ENCODE results near the gene AMN. TPM values are rescaled to one million over a fixed set of nuclear protein-coding genes. Genes with fewer than 3 reads are reported as not detected.

AMN gene
- total and polyA plus RNA-seq, 2 experiments from 2014 or later = 0.69 to 1.2 TPM

- no peaks in the 10 kb centered on the region for H3F3A ChIP-seq (replicated peaks; ENCODE audit: low read depth)
- no peak overlapping the region for H3K27ac ChIP-seq (ENCODE audit: low read depth)
- H3K79me2 ChIP-seq (replicated peaks; ENCODE audit: insufficient read depth) = no peaks in the 10 kb centered on the region
- DNase-seq (ENCODE audit: low spot score) (no peak), ATAC-seq (no peak)
- H3K27me3 Mint-ChIP-seq (ENCODE audit: insufficient read depth, low read depth, poor library complexity) = no peaks in the 10 kb centered on the region
- no peaks in the 10 kb centered on the region for H3K27me3 ChIP-seq (ENCODE audit: insufficient read depth)
- H3K27ac Mint-ChIP-seq = no peak overlapping the region
- no peak overlapping the region for H3K4me3 Mint-ChIP-seq
- no peaks in the 10 kb centered on the region for H3K36me3 ChIP-seq (ENCODE audit: insufficient read depth)
- H3K9me3 Mint-ChIP-seq = no peaks in the 10 kb centered on the region
- no peak for TF ChIP-seq ZNF331 (CRISPR knock-in tag; IDR thresholded peaks at IDR 0.05; ENCODE audit: low read depth)
- no peak for TF ChIP-seq REST (IDR thresholded peaks at IDR 0.05; ENCODE audit: unreplicated experiment)
- TF ChIP-seq EZH2 (IDR thresholded peaks at IDR 0.05; ENCODE audit: low read depth, unreplicated experiment) = no peak
- no peak for TF ChIP-seq POLR2AphosphoS5 (IDR thresholded peaks at IDR 0.05; ENCODE audit: low read depth)
- no peak for TF ChIP-seq EZH2phosphoT487 (IDR thresholded peaks at IDR 0.05; ENCODE audit: unreplicated experiment)
- TF ChIP-seq ZNF462 (CRISPR knock-in tag; IDR thresholded peaks at IDR 0.05) = no peak
- TF ChIP-seq JUNB (IDR thresholded peaks at IDR 0.05; ENCODE audit: unreplicated experiment) = no peak
- no peak for TF ChIP-seq ETS1 (IDR thresholded peaks at IDR 0.05)
- TF ChIP-seq ZNF114 (CRISPR knock-in tag; IDR thresholded peaks at IDR 0.05) = no peak
- no peak for TF ChIP-seq NANOG (IDR thresholded peaks at IDR 0.05; ENCODE audit: borderline replicate concordance)
- TF ChIP-seq STAT1 (IDR thresholded peaks at IDR 0.05; ENCODE audit: unreplicated experiment) = no peak
- no peak for TF ChIP-seq CREB1 (CRISPR knock-in tag; IDR thresholded peaks at IDR 0.05; ENCODE audit: low read depth)
- no peak for TF ChIP-seq CTCF (conservative IDR thresholded peaks at IDR 0.05; ENCODE audit: low read depth in 2 of 2)
- H3K4me1 Mint-ChIP-seq = peaks cover 6% of the 10 kb centered on the region; the same call in 1 of the 3 replicates
- no peak overlapping the region for H2AFZ ChIP-seq
- H3K4me1 ChIP-seq (ENCODE audit: insufficient read depth) = no peaks in the 10 kb centered on the region
- no peaks in the 10 kb centered on the region for H3K9me2 ChIP-seq (ENCODE audit: insufficient read depth)
- H3K4me3 ChIP-seq = no peak overlapping the region
- H4K20me1 ChIP-seq (replicated peaks; ENCODE audit: insufficient read depth) = no peaks in the 10 kb centered on the region
- H3K36me3 Mint-ChIP-seq (ENCODE audit: low read depth) = no peaks in the 10 kb centered on the region
- H3K4me2 ChIP-seq = no peak overlapping the region
Observed at GRCh38 chr14:102892651-102893050, 29.8 kb upstream of the AMN start.

Data from GM23338 (cell line).